Neuronal stem cell (in vitro differentiated cells): Measurements from ENCODE around the gene ETFBKMT.

Experiments used
- DNase-seq: peaks from one replicate; pipeline ENCODE4 v3.0.0-alpha.2; 2013; ENCODE audit warnings: low spot score
- H2AFZ ChIP-seq: one replicate; pipeline ENCODE4 v1.6.1; 2013; ENCODE audit warnings: mild to moderate bottlenecking, low read length, inconsistent platforms
- H2AK5ac ChIP-seq: 2 replicates; pipeline ENCODE4 v1.6.1; 2013; ENCODE audit warnings: low read depth, mild to moderate bottlenecking, inconsistent platforms, low read length, moderate library complexity, mixed read lengths
- H2BK120ac ChIP-seq: 2 replicates; pipeline ENCODE4 v1.6.1; 2013; ENCODE audit warnings: low read depth, mild to moderate bottlenecking, inconsistent platforms, low read length, moderate library complexity, mixed read lengths
- H2BK12ac ChIP-seq: one replicate; pipeline ENCODE4 v1.6.1; 2013; ENCODE audit warnings: low read length, inconsistent platforms
- H2BK15ac ChIP-seq: 2 replicates; pipeline ENCODE4 v1.6.1; 2013; ENCODE audit warnings: mild to moderate bottlenecking, low read length, inconsistent platforms, mixed read lengths
- H2BK5ac ChIP-seq: one replicate; pipeline ENCODE4 v1.6.1; 2013; ENCODE audit warnings: inconsistent platforms, mild to moderate bottlenecking, low read length, moderate library complexity
- H3K14ac ChIP-seq: one replicate; pipeline ENCODE4 v1.6.1; 2013; ENCODE audit warnings: low read length, inconsistent platforms
- H3K18ac ChIP-seq: 2 replicates; pipeline ENCODE4 v1.6.1; 2013; ENCODE audit warnings: low read length, inconsistent platforms
- H3K23ac ChIP-seq: 2 replicates; pipeline ENCODE4 v1.6.1; 2013; ENCODE audit warnings: low read depth, mild to moderate bottlenecking, mixed read lengths, low read length, inconsistent platforms; ENCODE audit not compliant: poor library complexity
- H3K27ac ChIP-seq: replicated peaks from 3 replicates; pipeline ENCODE4 v1.5.1; 2013; ENCODE audit warnings: low read length, inconsistent platforms
- H3K27me3 ChIP-seq, 3 experiments: 2 replicates each; pipeline ENCODE4 v1.6.1; 2013; ENCODE audit warnings: low read length in 3 of 3, mild to moderate bottlenecking in 2 of 3, inconsistent platforms in 1 of 3, low read depth in 1 of 3, mixed read lengths in 1 of 3, moderate library complexity in 1 of 3; ENCODE audit not compliant: control insufficient read depth in 3 of 3, insufficient read depth in 3 of 3
- H3K36me3 ChIP-seq, 2 donors: replicated peaks in 1 of 2; 2 replicates each; pipeline ENCODE4 v1.6.1; 2013; ENCODE audit warnings: low read length in 2 of 2; ENCODE audit not compliant: control insufficient read depth in 2 of 2, insufficient read depth in 2 of 2
- H3K4ac ChIP-seq: 2 replicates; pipeline ENCODE4 v1.6.1; 2013; ENCODE audit warnings: inconsistent platforms, mild to moderate bottlenecking, low read length, moderate library complexity
- H3K4me1 ChIP-seq, 2 donors: 1 replicate in 1 of 2; 2 replicates in 1 of 2; pipeline ENCODE4 v1.6.1; 2013; ENCODE audit warnings: low read length in 2 of 2, low read depth in 1 of 2; ENCODE audit not compliant: control insufficient read depth in 2 of 2, insufficient read depth in 1 of 2
- H3K4me2 ChIP-seq: one replicate; pipeline ENCODE4 v1.6.1; 2013; ENCODE audit warnings: mild to moderate bottlenecking, low read length, inconsistent platforms; ENCODE audit not compliant: insufficient read depth, poor library complexity, severe bottlenecking
- H3K4me3 ChIP-seq, 2 donors: 2 replicates each; pipeline ENCODE4 v1.5.1; 2013; ENCODE audit warnings: low read length in 2 of 2, mild to moderate bottlenecking in 2 of 2, inconsistent platforms in 1 of 2, moderate library complexity in 1 of 2
- H3K79me1 ChIP-seq: one replicate; pipeline ENCODE4 v1.6.1; 2013; ENCODE audit warnings: low read depth, mild to moderate bottlenecking, inconsistent platforms, low read length, moderate library complexity
- H3K9ac ChIP-seq: one replicate; pipeline ENCODE4 v1.6.1; 2013; ENCODE audit warnings: mild to moderate bottlenecking, low read depth, low read length, inconsistent platforms; ENCODE audit not compliant: poor library complexity
- H3K9me3 ChIP-seq, 2 donors: replicated peaks in 1 of 2; 2 replicates each; pipeline versions ENCODE3 to v1.6.1; 2013; ENCODE audit warnings: low read length in 2 of 2, mild to moderate bottlenecking in 2 of 2, inconsistent platforms in 1 of 2, low read depth in 1 of 2, mixed read lengths in 1 of 2, moderate library complexity in 1 of 2; ENCODE audit not compliant: control insufficient read depth in 2 of 2, insufficient read depth in 1 of 2
- H4K8ac ChIP-seq: one replicate; pipeline ENCODE4 v1.6.1; 2013; ENCODE audit warnings: low read depth, mild to moderate bottlenecking, inconsistent platforms, low read length, moderate library complexity
- H4K91ac ChIP-seq: one replicate; pipeline ENCODE4 v1.6.1; 2013; ENCODE audit warnings: low read length, low read depth, mild to moderate bottlenecking, inconsistent platforms; ENCODE audit not compliant: poor library complexity
- WGBS, 2 donors: extraction: QIAGEN DNeasy Blood & Tissue Kit; methylation state at CpG; one replicate each; pipeline ENCODE4 v1.1.7; 2013; ENCODE audit warnings: missing lambda C conversion rate in 2 of 2, mixed read lengths in 1 of 2; ENCODE audit not compliant: insufficient read length in 2 of 2, insufficient replicate concordance in 1 of 2; ENCODE audit errors: extremely low coverage in 2 of 2; 5-methylcytosine and 5-hydroxymethylcytosine counted together

The ETFBKMT gene

DNA sequence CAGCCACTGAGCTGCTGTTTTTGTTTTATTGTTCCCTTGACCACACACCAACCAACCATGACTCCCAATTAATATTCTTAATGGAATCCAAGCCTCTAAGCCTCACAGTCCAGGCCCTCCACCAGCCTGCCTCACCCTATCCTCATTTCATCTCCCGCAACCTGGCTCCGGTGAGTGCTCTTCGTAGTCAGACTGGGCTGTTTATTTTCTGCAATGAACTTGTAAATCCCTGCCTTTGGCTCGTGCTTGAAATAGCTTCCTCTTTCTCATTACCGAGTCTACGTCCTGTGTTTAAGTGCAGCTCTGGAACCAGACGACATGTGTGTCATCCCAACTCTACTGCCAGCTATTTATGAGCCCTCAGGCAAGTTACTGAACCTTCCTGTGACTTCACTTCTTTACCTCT is 12.4 kb upstream of the ETFBKMT start:
- Histone ChIP-seq H3K79me1 (no peaks in the 10 kb centered on the region), H2AFZ (peak overlapping the region; percentile 10), H4K91ac (no peak overlapping the region), H2BK120ac (no peak overlapping the region), H3K9ac (no peak overlapping the region), H3K36me3 (no peaks in the 10 kb centered on the region), H2BK15ac (no peak overlapping the region), H3K9me3 (no peaks in the 10 kb centered on the region), H2BK12ac (no peak overlapping the region), H4K8ac (no peak overlapping the region), H3K23ac (peak overlapping the region; percentile 43), H3K4me3 (no peak overlapping the region), H3K4me2 (no peak overlapping the region), H2AK5ac (no peak overlapping the region), H2BK5ac (no peak overlapping the region), H3K18ac (no peak overlapping the region), H3K27ac (no peak overlapping the region), H3K27me3 (no peaks in the 10 kb centered on the region), H3K14ac (no peak overlapping the region), H3K4ac (no peak overlapping the region), H3K4me1 (peaks cover 0 to 12% of the 10 kb centered on the region in 2 donors)
- no CpG with 5 or more reads among the region's 7 CpGs for WGBS, 2 donors
- no peak for DNase-seq

DNA sequence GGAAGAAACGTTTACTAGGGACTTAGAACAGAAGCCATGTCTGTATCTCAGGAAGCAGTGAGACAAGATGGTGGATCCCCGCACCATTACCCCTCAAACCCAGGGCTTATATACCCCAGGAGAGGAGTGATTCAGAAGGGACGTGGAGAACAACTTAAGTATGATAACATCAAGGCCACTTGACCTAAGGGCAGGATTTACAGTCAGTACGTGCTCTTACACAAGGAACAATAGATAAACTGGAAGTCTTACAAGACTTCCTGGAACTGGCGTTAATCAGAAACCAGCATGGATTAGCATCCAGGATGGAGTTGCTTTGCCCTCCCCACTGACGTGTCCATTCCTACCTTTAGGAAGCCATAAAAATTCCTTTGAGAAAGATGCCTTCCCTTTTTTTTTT is 8.6 kb upstream of the ETFBKMT start:
- Histone ChIP-seq H3K18ac (no peak overlapping the region), H3K14ac (no peak overlapping the region), H3K4me1 (peaks cover 0 to 5% of the 10 kb centered on the region in 2 donors), H3K4me2 (no peak overlapping the region), H3K4me3 (no peak overlapping the region), H2BK5ac (no peak overlapping the region), H2BK120ac (no peak overlapping the region), H3K36me3 (no peaks in the 10 kb centered on the region), H3K27ac (no peak overlapping the region), H3K27me3 (no peaks in the 10 kb centered on the region), H3K9me3 (no peaks in the 10 kb centered on the region), H3K4ac (no peak overlapping the region), H3K23ac (no peak overlapping the region), H2BK12ac (no peak overlapping the region), H2BK15ac (no peak overlapping the region), H2AK5ac (no peak overlapping the region), H4K8ac (no peak overlapping the region), H4K91ac (no peak overlapping the region), H3K9ac (no peak overlapping the region), H3K79me1 (no peaks in the 10 kb centered on the region), H2AFZ (peak overlapping the region; percentile 41)
- no CpG with 5 or more reads among the region's 6 CpGs for WGBS, 2 donors
- no peak for DNase-seq

DNA sequence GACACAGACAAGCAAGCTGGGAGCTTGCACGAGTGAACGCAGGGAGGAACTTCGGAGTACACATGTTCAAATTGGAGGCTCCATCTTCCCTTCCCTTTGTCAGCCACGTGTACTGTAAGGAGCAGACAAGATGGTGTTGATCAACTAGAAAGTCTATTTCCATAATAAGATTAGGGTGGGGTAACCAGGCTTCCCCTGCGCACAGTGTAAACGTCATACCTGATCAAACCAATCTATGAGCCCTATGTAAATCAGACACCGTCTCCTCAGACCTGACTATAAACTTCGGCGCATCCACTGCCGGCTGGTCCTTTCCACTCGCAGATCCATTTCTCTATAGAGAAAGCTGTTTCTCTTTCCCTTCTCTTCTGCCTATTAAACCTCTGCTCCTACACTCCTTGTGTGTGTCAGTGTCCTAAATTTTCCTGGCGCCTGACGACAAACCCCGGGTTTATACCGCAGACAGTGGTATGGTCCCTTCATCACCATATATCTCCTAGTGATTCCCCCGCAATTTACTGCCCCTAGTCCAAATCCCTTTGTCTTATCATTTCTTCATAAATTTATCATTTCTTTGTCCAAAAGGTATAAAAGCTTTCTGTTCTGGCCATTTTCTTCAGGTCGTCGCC is 7.5 kb upstream of the ETFBKMT start:
- no peak overlapping the region for H3K27ac ChIP-seq
- peaks cover 0 to 2% of the 10 kb centered on the region in 2 donors for H3K4me1 ChIP-seq
- no peak overlapping the region for H3K18ac ChIP-seq
- no peak overlapping the region for H4K91ac ChIP-seq
- no peak overlapping the region for H3K14ac ChIP-seq
- H4K8ac ChIP-seq: no peak overlapping the region
- H3K9ac ChIP-seq: no peak overlapping the region
- H2BK5ac ChIP-seq: no peak overlapping the region
- H3K79me1 ChIP-seq: no peaks in the 10 kb centered on the region
- no peaks in the 10 kb centered on the region for H3K36me3 ChIP-seq
- WGBS, 2 donors: no CpG with 5 or more reads among the region's 18 CpGs
- no peak overlapping the region for H2BK120ac ChIP-seq
- peak overlapping the region; percentile 72 for H2AFZ ChIP-seq
- H2AK5ac ChIP-seq: no peak overlapping the region
- no peaks in the 10 kb centered on the region for H3K9me3 ChIP-seq
- DNase-seq: no peak
- H3K4ac ChIP-seq: no peak overlapping the region
- no peaks in the 10 kb centered on the region for H3K27me3 ChIP-seq
- no peak overlapping the region for H3K4me2 ChIP-seq
- H2BK15ac ChIP-seq: no peak overlapping the region
- no peak overlapping the region for H3K23ac ChIP-seq
- H3K4me3 ChIP-seq: no peak overlapping the region
- H2BK12ac ChIP-seq: no peak overlapping the region

DNA sequence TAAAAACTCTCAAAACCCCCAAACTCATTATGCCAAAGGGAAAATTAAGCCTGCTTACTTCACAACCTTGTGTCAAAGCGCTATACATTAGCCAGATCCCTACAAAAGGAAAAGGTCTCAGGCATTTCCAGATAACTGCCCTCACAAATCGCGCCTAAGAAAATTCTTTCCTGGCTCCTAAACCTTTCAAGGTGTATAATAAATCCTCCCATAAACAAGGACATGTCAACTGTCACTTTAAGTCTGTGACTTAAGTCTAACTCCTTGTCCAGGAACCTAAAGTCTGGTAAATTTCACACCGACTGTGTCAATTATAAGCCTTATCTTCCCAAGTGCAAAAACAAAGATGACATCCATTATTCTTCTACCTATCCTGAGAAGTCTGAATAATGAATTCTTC is 4.3 kb upstream of the ETFBKMT start:
- Histone ChIP-seq H3K18ac (no peak overlapping the region), H3K4ac (no peak overlapping the region), H3K9me3 (no peaks in the 10 kb centered on the region), H3K27me3 (no peaks in the 10 kb centered on the region), H2BK5ac (no peak overlapping the region), H2BK12ac (no peak overlapping the region), H3K4me1 (peaks cover 0 to 5% of the 10 kb centered on the region in 2 donors), H2BK120ac (no peak overlapping the region), H3K27ac (no peak overlapping the region), H3K9ac (no peak overlapping the region), H3K4me3 (no peak overlapping the region), H4K8ac (no peak overlapping the region), H2BK15ac (no peak overlapping the region), H3K79me1 (no peaks in the 10 kb centered on the region), H3K36me3 (no peaks in the 10 kb centered on the region), H4K91ac (no peak overlapping the region), H2AK5ac (no peak overlapping the region), H3K14ac (no peak overlapping the region), H3K23ac (no peak overlapping the region), H3K4me2 (no peak overlapping the region), H2AFZ (no peak overlapping the region)
- DNase-seq: no peak
- WGBS, 2 donors: no CpG with 5 or more reads among the region's 4 CpGs
